HL-60/S4 treated with retinoic acid at 250 ng/mL for 4 days and 3 days (cell line): Measurements from ENCODE around the gene AP1B1.
"Not testable (repeated sequence)": the region's sequence is repeated elsewhere in the genome, so short reads cannot be mapped to it uniquely, and the experiment has no call there.

Experiments used
- in situ Hi-C: fragments of 300-500 bp; cut with MboI; formaldehyde crosslinking; loops from 2 replicates; pipeline ENCODE4 v1.7.0; 2022; ENCODE audit warnings: low sequenced_read_pairs

The AP1B1 gene

DNA sequence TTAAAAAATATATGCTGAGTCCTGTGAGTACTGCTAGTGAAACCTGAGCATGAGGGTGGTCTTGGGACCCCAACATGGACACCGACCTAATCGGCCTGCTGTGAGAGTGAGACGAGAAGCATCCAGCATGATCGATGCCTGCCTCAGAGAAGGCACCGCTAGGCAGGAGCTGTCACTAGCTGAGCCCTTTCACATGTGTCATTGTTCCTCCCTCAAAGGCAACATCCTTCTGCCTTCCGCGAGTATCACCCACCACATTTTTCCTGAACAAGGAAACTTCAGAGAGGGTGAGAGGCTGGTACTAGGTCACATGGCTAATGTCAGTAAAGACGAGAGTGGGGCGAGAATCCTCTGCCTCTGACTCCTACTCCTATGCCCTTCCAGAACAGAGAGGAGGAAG, 35.6 kb downstream of the AP1B1 start:
- in situ Hi-C loops: no loop called here

DNA sequence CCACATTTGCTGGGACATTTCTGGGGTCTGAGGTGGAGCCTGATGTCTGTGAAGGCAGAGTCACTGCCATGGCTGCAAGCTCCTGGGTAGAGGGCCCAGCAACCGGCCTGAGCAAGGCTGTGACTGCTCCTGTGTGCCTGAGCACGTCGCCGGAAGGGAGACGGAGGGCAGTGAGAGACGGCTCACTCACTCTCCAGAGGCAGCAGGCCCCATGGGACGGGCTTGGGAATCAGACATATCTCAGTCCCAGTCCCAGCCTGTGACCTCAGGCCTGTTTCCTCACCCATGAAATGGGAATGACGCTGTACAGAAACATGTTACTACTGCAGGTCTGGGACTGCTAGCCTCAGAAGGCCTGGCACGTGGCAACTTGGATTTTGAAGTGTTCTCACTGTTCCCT, 36.5 kb downstream of the AP1B1 start:
- in situ Hi-C loops: no loop called here

DNA sequence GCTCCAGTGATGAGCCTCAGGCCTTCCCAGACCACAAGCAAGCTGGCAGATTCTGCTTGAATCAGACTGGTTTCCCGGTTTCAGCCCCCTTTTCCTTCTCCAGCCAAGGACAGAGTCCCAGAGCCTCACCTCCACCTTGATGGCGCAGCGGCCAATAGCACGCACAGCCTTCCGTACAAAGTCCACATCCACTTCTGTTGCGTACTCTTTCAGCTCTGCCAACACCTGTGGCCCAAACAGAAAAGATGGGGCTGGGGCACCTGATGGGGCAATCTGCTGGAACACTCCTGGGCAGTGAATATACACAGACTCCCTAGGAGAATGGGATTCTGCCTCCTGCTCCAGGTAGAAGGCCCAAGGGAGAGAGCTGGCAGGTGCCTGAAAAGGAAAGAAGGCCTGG, 37.3 kb downstream of the AP1B1 start:
- in situ Hi-C loops: no loop called here

DNA sequence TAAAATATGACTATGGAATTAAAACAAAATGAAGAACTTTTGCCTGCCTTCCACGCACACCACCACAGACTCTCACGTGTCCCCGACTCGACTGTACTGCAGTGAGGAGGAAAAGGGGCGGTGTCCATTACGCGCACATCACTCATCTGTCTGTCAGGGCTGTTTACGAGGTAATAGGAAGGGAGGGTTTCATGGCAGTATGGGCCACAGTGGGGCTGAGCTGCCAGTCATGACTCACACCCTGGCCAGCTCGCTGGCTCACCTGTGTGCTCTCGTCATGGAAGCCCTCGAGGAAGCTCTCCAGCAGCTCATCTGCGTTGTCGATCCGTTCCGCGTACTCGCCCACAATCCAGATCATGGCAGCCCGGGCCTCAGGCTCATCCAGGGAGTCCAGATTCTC, 39.4 kb downstream of the AP1B1 start:
- in situ Hi-C loops: no loop called here

DNA sequence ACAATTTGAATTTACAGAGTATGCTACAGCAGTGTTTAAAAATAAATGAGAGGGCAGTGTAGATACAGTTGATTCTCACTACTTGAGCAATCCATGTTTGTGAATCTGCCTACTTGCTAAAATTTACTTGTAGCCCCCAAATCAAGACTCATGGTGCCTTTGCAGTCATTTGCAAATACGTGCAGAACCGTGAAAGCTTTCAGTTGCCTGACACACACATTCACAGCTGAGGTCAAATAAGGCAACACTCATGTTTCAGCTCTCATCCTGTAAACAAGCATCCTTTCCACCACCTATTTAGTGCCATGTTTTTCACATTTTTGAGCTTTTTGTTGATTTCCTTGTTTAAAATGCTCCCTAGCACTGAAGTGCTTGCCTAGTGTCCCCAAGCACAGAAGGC, 40.3 kb downstream of the AP1B1 start:
- in situ Hi-C loops: no loop called here

DNA sequence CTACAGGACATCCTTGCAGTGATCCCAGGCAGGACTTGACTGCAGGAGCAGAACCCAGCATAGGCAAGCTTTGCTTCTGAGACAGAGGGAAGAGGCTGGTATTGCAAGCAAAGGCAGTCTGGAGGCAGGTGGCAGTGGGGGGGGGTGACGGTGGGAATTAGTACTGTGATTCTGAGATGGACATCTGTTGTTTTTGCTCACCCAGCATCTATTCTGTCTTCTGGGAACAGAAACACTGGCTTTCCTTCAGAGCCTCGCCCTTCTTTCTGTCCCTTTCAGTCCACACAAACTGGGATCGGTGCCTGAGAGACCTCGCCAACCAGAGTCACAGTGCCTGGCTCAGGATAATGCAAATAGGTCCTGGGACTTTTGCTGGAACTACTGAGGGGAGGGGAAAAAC, 41.7 kb downstream of the AP1B1 start:
- in situ Hi-C loops: no loop called here

DNA sequence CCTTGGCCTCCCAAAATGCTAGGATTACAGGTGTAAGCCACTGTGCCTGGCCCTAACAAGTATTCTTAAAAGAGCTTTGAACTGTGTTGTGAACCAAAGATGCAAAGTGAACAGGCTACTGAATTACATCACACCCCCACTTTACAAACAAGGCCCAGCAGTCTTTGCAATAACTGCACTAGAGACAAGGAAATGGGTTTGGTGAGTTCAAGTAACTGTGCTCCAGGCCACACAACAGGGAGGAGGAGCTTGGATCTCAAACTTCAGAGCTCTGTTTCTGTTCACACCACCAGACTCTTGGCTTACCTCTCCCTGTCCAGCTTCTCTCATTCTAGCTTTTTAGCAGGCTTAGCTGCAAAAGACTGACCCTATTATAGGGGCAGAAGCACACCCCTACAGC, 42.4 kb downstream of the AP1B1 start:
- in situ Hi-C loops: no loop called here

DNA sequence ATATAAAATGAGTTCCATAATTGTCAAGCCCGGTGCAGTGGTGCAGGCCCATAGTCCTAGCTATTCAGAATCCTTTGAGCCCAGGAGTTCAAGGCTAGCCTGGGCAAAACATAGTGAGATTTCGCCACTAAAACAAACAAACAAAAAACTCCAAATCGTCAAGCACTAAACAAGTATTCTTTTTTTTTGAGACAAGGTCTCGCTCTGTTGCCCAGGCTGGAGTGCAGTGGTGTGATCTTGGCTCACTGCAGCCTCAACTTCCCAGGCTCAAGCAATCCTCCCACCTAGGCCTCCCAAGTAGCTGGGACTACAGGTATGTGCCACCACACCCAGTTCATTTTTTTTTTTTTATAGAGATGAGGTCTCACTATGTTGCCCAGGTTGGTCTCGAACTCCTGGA, 43.5 kb downstream of the AP1B1 start:
- in situ Hi-C loops: not testable (repeated sequence)

DNA sequence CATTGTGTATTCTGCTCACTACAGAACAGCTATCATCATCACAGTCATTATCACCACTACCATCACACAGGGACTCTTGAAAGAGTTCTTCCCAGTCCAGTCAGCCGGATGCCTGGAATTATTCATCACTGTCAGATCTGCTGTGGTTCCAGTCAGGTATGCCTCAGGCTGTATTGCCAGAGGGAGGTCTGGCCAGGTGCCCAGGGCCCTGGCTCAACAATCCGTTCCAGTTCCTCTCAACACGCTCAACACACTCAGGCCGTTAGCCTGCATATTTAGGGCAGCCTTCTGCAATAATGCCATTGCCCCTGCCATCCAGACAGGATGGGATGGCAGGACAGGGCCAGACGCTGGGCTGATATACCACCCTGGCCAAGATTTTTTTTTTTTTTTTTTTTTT, 44.2 kb downstream of the AP1B1 start:
- in situ Hi-C loops: no loop called here

DNA sequence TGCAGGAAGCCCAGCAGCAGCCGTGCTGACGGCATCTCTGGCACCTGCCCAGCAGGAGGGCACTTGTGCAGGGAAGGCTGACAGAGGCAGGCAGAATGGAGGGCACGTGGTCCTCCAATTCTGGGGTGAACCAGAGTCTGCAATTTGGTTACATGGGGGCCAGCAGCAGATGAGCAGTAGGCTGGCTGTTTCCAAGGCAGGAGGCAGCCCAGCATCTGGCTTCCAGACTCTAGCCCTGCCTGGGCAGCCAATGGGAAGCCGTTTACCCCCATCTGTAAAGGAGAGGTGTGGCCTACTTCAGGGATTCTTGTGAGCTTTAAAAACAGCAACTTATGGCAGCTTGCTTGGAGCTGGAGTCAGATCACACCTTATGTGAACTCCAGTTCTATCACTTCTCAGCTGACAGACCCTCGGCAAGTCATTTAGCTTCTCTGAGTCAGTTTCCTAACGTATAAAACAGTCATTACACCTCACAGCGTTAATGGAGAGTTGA, 45.0 kb downstream of the AP1B1 start:
- in situ Hi-C loops: no loop called here

DNA sequence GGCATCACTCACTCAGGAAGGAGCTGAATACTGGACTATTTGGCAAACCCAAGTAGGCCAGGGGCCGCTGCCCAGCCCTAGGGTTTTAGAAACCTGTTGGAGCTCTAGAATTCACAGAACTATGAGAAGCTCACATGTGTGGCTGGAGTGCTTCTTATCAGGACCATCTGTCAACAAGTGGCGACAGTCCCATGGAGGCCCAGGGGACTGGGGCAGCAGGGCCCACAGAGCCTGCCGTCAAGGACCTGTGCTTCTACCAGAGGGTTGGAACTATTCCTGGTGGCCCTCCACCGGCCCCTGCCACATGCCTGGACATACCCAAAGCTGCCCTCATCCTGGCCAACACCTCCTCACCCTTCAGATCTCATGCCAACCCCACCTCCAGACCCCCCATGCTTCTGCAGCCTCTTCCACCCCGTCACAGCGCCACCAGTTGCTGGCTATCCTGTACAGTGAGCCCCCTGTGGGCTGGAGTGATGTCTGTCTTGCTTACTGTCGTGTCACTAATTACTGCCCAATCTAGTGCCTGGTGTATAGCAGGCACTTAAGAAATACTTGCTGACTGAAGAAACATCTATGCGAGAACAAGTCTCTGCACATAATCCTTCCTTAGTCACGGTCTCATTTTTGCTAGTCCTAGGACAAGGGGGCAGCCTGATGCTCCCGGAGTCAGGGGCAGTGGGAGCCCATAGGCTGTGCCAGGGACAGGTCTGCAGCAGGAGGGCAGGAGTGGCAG, 45.6 kb downstream of the AP1B1 start:
- in situ Hi-C loops: no loop called here

DNA sequence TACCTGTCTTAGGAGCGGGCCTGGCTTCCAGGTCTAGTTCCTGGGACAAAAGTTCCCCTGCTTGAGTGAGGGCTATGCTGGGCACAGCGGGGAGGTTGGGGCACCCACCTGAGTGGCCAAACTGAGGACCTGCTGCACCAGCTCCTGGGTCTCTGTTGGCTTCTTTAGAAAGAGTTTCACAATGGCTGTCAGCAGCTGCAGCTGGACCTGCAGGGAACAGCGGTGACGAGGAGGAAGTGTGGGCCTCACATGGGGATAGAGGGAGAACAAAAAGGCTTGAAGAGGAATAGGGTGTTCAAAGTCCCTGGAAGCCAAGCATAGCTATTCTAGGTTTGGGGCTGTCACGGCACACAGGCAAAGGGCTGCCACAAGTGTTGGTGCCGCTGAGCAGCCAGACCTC, 46.2 kb downstream of the AP1B1 start:
- in situ Hi-C loops: no loop called here

DNA sequence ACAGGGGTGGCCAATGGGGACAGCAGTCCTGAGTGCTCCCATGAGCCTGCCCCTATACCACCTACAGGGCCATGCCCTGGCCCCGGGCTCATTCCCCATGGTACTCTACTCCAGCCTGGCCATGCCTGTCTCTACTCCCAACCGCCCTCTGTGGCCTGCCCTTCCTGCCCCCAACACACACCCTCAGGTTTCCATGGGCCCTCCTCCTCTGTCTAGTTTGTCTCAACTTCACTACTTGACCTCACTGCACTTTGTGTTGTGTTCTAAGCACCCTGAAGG, 46.6 kb downstream of the AP1B1 start:
- in situ Hi-C loops: no loop called here

DNA sequence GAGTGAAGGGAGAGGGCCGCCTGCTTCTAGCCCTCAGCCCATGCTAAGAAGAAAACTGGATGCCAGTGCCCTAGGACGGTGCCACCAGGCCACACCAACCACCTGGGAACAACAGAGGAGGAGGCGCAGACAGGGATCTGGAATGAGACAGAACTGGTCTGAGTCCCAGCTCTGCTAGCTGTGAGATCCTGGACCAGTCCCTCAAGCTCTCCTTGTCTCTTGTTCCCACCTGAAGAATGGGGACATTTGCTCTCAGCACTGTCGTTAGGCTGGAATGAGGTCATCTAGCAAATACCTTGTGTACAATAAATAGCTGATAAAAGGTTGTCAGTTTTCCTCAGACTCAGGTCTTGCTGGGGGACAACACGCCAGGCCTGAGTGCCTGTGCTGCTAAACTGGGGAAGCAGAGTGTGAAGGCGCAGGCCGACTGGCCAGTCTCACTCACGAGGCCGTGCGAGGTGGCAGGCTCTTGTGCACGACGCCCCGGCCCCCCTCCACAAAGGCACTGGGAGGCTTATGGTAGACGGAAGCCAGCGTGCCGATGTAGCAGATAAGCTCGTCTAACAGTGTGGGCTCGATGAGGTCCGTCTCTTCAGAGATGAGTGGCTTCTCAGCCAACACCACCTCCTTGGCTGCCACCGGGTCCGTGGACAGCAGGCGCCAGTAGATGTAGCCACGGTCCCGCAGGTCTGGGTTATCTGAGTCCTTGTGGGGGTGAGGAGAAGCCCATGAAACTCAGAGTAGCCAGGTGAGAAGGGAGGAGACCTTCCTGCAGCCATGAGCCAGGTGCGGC, 47.1 kb downstream of the AP1B1 start:
- in situ Hi-C loops: no loop called here

DNA sequence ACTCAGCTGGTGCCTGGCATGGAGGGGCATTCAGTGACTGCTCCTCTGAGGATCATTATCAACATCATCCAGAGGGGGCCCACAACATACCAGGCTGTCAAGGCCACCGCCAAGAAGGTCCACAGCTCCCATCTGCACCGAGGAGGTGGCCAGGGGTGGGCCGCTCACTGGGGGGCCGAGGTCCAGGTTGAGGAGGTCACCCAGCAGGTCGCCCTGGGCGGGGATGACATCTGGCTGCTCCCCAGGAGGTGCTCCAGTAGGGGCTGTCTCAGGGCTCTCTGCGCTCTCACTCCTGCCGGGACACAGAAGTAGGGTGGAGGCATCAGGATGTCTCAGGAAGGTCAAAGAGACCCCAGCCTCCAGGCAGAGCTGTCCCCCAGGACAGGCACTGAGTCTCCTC, 47.8 kb downstream of the AP1B1 start:
- in situ Hi-C loops: no loop called here

DNA sequence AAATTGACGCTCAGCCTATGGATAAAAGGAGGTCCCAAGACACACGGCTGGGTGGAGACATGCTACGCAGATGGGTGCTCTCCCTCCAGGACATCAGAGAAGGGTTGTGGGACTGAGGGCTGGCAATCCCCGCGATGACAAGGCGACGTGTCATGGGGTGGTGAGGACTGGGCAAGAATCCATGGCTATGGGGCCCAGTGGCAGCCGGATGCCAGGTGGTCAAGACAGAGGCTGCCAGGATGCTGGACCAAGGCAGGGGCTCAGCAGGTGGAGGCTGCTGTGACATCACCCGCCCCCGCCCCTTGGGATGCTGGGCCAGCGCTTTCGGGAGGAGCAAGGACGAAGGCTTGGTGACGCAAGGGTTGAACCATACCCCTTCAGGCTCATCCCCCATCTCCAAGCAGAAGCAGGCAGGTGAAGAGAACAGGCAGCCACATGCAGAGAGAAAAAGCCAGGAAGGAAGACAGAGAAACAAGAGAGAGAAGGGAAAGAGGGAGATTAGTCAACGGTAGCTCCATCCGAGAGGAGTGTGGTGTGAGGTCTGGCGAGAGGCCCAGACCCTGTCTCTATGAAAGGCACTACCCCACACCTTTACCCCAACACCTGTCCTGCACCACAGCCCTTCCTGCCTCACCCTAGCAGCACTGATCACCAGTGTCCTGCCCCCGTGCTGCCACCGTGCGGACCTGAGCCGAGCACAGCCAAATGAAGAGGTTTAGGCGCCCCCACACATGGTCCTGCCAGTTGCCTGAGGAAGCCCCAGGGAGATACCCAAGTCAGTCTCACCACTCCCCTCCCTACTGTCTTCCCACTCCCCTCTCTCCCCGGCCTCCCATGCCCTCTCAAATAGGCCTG, 48.8 kb downstream of the AP1B1 start:
- in situ Hi-C loops: no loop called here

DNA sequence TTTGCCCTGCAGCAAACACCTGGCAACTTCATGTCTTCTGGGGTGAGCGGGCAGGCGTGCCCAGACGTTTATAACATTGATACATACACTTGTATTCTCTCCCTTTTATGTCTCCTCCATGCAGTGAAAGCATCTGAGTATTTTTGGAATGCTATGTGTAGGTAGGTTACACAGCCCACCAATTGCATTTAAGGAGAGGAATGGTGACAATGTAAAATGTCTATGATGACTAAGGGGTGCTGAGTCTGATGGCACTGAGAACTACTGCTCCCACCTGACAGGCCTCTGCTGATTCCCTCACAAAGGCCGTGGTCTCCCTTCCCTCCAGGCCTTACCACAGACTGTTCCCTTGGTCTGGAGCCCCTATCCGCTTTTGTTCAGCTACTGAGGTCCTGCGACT, 50.0 kb downstream of the AP1B1 start:
- in situ Hi-C loops: no loop called here

DNA sequence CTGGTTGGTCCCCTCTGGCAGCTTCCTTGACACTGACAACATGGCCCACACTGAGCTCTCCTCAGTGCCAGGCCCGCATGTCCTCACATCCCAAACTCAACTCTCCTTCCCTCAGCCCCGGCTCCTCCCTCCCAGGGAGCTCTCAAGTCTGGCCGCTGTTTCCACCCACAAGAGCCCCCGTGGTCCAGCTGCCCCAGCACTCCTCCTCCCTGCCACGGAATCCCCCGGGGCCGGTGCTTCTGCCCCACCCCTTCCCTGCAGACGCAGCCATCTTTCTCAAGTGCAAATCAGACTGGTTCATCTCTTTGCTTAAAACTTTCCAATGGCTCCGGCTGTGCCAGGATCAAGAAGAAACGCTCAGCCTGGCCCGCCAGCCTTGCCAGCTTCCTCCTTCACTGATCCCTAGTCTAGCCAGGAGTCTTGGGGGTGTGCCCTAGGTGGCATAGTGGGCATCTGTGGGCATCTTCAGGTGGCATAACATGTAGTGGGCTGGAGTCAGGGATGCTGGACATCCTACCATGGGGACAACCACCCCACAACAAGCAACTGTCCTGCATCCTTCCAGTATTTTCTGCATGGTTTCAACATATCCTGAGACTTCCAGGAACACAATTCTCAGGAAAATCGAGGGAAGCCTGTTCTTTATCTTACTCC, 50.6 kb downstream of the AP1B1 start:
- in situ Hi-C loops: no loop called here

DNA sequence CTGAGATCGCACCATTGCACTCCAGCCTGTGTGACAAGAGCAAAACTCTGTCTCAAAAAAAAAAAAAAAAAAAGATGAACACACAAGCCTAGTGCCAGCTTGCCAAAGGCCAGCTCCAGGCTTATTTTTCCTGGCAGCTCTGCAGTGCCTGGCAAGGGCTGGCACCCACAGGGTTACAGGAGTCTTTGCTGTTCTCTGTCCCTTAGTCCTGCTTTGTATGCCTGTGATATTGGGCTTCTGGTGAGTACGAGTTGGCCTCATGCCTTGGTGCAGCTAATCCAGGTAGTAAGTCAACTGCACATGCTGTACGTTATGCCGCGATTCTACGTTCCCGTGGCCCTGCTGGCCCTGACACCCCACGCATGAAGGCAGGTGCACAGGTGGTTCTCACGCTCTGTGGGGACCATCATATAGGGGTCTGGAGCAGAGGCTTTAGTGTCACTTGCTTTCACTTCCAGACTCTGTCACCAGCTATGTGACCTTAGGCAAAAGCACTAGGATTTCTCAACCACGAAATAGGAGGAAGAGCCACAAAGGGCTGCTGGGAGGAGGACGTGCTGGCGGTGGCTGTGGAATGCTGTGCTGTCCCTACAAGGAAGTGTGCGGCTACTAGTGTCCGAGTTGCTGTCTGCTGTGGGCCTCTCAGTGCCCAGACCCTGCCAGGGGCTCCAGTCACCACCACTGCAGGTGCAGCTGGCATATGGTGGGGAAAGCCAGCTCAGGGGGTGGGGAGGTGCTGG, 51.4 kb downstream of the AP1B1 start:
- in situ Hi-C loops: no loop called here

DNA sequence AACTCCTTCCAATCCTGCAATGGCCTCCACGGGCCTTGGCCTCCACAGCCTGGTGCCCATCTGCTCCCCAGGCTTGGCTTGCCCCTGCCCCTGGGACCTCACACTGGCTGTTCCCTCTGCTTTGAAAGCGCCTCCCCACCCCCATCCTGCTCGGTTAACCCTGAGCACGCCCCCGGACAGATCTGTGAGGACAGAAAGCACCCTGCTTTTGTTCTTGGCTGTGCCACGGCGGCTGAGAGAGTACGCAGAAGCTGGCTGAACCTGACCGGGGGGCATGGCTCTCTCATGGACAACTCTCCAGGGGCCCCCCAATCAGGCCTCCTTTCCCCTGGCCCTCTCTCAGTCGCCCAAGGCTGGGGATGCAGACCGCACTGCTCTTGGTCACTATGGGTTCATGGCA, 52.7 kb downstream of the AP1B1 start:
- in situ Hi-C loops: no loop called here
